KMS-11 (cell line): Measurements from ENCODE around the gene SERPINI2.

Experiments
- H2AFZ ChIP-seq: fragments of 200-600 bp; sonication (generic); 2 replicates; pipeline ENCODE4 v1.6.1; 2016; ENCODE audit warnings: antibody characterized with exemption, mixed run types, low read depth
- H3K27ac ChIP-seq: fragments of 200-600 bp; sonication (generic); 2 replicates; pipeline ENCODE4 v1.6.1; 2016; ENCODE audit warnings: mild to moderate bottlenecking, mixed run types
- H3K27me3 ChIP-seq: fragments of 200-600 bp; sonication (generic); 2 replicates; pipeline ENCODE4 v1.6.1; 2017; ENCODE audit warnings: mild to moderate bottlenecking, low read depth, mixed run types, moderate library complexity; ENCODE audit not compliant: insufficient read depth
- H3K36me3 ChIP-seq: fragments of 200-600 bp; sonication (generic); 2 replicates; pipeline ENCODE4 v1.6.1; 2017; ENCODE audit warnings: mild to moderate bottlenecking, mixed run types; ENCODE audit not compliant: insufficient read depth
- H3K4me1 ChIP-seq: fragments of 200-600 bp; sonication (generic); 2 replicates; pipeline ENCODE4 v1.6.1; 2016; ENCODE audit warnings: mild to moderate bottlenecking, low read depth, mixed run types; ENCODE audit not compliant: poor library complexity, severe bottlenecking
- H3K4me2 ChIP-seq: fragments of 200-600 bp; sonication (generic); 2 replicates; pipeline ENCODE4 v1.7.0; 2016; ENCODE audit warnings: mild to moderate bottlenecking, mixed run types
- H3K4me3 ChIP-seq: fragments of 200-600 bp; sonication (generic); IDR thresholded peaks from 2 replicates; pipeline ENCODE4 v1.6.1; 2017; ENCODE audit warnings: low read depth, low read length, mixed read lengths; ENCODE audit not compliant: insufficient read depth
- H3K79me2 ChIP-seq: fragments of 200-600 bp; sonication (generic); 2 replicates; pipeline ENCODE4 v1.6.1; 2016; ENCODE audit warnings: low read depth, mixed run types; ENCODE audit not compliant: insufficient read depth
- H3K9ac ChIP-seq: fragments of 200-600 bp; sonication (generic); 2 replicates; pipeline ENCODE4 v1.6.1; 2016; ENCODE audit warnings: mild to moderate bottlenecking, mixed run types
- H4K20me1 ChIP-seq: fragments of 200-600 bp; sonication (generic); 2 replicates; pipeline ENCODE4 v1.6.1; 2016; ENCODE audit warnings: mild to moderate bottlenecking, mixed run types; ENCODE audit not compliant: insufficient read depth
- TF ChIP-seq, protein P1 (sequence below): fragments of 200-600 bp; sonication (generic); conservative IDR thresholded peaks from 2 replicates; pipeline ENCODE4 v1.6.1; 2017; ENCODE audit warnings: low read depth, mild to moderate bottlenecking, antibody characterized with exemption, low read length, moderate library complexity, mixed read lengths

The SERPINI2 gene

GRCh38 chr3:167473863-167474262, at the start of gene SERPINI2:
Gene SERPINI2, minus strand, starts transcription at chr3:167474042. Its CDS starts 2,208 bp downstream, at chr3:167471834.
- Histone ChIP-seq H2AFZ (no peak within 1 kb of the TSS), H3K27me3 (no peaks in the 10 kb centered on the region), H3K9ac (no peak within 1 kb of the TSS), H3K36me3 (no peaks in the 10 kb centered on the region), H3K4me3 (no peak within 1 kb of the TSS), H3K27ac (no peak within 1 kb of the TSS), H4K20me1 (no peaks in the 10 kb centered on the region), H3K4me2 (no peak within 1 kb of the TSS), H3K79me2 (no peaks in the 10 kb centered on the region), H3K4me1 (no peaks in the 10 kb centered on the region)
- TF ChIP-seq, protein P1, sequence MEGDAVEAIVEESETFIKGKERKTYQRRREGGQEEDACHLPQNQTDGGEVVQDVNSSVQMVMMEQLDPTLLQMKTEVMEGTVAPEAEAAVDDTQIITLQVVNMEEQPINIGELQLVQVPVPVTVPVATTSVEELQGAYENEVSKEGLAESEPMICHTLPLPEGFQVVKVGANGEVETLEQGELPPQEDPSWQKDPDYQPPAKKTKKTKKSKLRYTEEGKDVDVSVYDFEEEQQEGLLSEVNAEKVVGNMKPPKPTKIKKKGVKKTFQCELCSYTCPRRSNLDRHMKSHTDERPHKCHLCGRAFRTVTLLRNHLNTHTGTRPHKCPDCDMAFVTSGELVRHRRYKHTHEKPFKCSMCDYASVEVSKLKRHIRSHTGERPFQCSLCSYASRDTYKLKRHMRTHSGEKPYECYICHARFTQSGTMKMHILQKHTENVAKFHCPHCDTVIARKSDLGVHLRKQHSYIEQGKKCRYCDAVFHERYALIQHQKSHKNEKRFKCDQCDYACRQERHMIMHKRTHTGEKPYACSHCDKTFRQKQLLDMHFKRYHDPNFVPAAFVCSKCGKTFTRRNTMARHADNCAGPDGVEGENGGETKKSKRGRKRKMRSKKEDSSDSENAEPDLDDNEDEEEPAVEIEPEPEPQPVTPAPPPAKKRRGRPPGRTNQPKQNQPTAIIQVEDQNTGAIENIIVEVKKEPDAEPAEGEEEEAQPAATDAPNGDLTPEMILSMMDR: no peak

DNA sequence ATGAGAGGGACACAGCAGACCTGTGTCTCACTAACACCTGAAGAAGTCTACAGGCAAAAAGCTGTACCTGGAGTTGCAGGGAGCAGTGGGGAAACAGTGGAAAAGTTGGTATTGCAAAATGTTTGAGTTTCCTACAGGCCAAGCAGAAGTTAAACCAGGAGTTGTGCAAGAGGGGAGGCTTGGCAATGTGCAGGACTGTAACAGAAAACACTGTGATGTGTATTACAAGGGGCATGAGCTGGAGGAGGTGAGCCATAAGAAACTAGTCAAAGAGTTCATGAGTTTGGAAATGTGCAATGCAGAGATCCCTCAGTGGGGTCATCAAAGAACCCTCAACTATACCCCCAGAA, 47.1 kb upstream of the SERPINI2 start:
- H3K27me3 ChIP-seq: no peaks in the 10 kb centered on the region
- H2AFZ ChIP-seq: no peak overlapping the region
- no peak overlapping the region for H3K9ac ChIP-seq
- no peak overlapping the region for H3K27ac ChIP-seq
- H3K4me1 ChIP-seq: no peaks in the 10 kb centered on the region
- H4K20me1 ChIP-seq: no peaks in the 10 kb centered on the region
- H3K36me3 ChIP-seq: no peaks in the 10 kb centered on the region
- no peak overlapping the region for H3K4me3 ChIP-seq
- H3K79me2 ChIP-seq: no peaks in the 10 kb centered on the region
- no peak overlapping the region for H3K4me2 ChIP-seq
- TF ChIP-seq, protein P1: no peak

- no peaks in the 10 kb centered on the region for H4K20me1 ChIP-seq
- H2AFZ ChIP-seq: no peak overlapping the region
- no peaks in the 10 kb centered on the region for H3K4me1 ChIP-seq
- H3K27me3 ChIP-seq: no peaks in the 10 kb centered on the region
- no peak overlapping the region for H3K4me3 ChIP-seq
- TF ChIP-seq, protein P1: no peak
- no peaks in the 10 kb centered on the region for H3K36me3 ChIP-seq
- no peak overlapping the region for H3K4me2 ChIP-seq
- no peak overlapping the region for H3K9ac ChIP-seq
- no peaks in the 10 kb centered on the region for H3K79me2 ChIP-seq
- H3K27ac ChIP-seq: no peak overlapping the region
Measured at GRCh38 chr3:167520266-167521005, 46.6 kb upstream of the SERPINI2 start.

- H3K4me1 ChIP-seq: no peaks in the 10 kb centered on the region
- H3K4me3 ChIP-seq: no peak overlapping the region
- no peak overlapping the region for H3K27ac ChIP-seq
- H4K20me1 ChIP-seq: no peaks in the 10 kb centered on the region
- H3K36me3 ChIP-seq: no peaks in the 10 kb centered on the region
- H3K27me3 ChIP-seq: no peaks in the 10 kb centered on the region
- no peaks in the 10 kb centered on the region for H3K79me2 ChIP-seq
- TF ChIP-seq, protein P1: no peak
- no peak overlapping the region for H3K9ac ChIP-seq
- no peak overlapping the region for H2AFZ ChIP-seq
- no peak overlapping the region for H3K4me2 ChIP-seq
Measured at GRCh38 chr3:167507954-167508353, 34.1 kb upstream of the SERPINI2 start.
